Measurements from ENCODE around the gene PTPRF.
A peak's percentile ranks its signal among the peaks of the same experiment; 100 is the strongest.

The PTPRF gene

GRCh38 chr1:43582162-43582566 lies 51.5 kb downstream of the PTPRF start:
- peak; percentile 81 for DNase-seq (ENCODE audit: low read depth)

GRCh38 chr1:43583058-43583457 lies 52.4 kb downstream of the PTPRF start:
- no peak for DNase-seq (ENCODE audit: low read depth)

GRCh38 chr1:43584204-43584603 lies 53.5 kb downstream of the PTPRF start:
- no peak for DNase-seq (ENCODE audit: low read depth)

GRCh38 chr1:43585557-43585956 lies 54.9 kb downstream of the PTPRF start:
- DNase-seq (ENCODE audit: low read depth): no peak

GRCh38 chr1:43586136-43586731 lies 55.6 kb downstream of the PTPRF start:
- no peak for DNase-seq (ENCODE audit: low read depth)

GRCh38 chr1:43587001-43587400 lies 56.3 kb downstream of the PTPRF start:
- DNase-seq (ENCODE audit: low read depth): no peak

- peak; percentile 44 for DNase-seq (ENCODE audit: low read depth)
Measured at GRCh38 chr1:43587594-43587993, 56.9 kb downstream of the PTPRF start.

- no peak for DNase-seq (ENCODE audit: low read depth)
Measured at GRCh38 chr1:43588592-43588991, 57.9 kb downstream of the PTPRF start.

GRCh38 chr1:43590388-43590925 lies 59.8 kb downstream of the PTPRF start:
- DNase-seq (ENCODE audit: low read depth): no peak

GRCh38 chr1:43591181-43591580 lies 60.5 kb downstream of the PTPRF start:
- DNase-seq (ENCODE audit: low read depth): no peak

GRCh38 chr1:43592051-43592665 lies 61.5 kb downstream of the PTPRF start:
- DNase-seq (ENCODE audit: low read depth): no peak

- DNase-seq (ENCODE audit: low read depth): no peak
Measured at GRCh38 chr1:43592974-43593683, 62.4 kb downstream of the PTPRF start.

- DNase-seq (ENCODE audit: low read depth): no peak
Measured at GRCh38 chr1:43596579-43596978, 65.9 kb downstream of the PTPRF start.

- DNase-seq (ENCODE audit: low read depth): no peak
Measured at GRCh38 chr1:43597028-43597427, 66.3 kb downstream of the PTPRF start.

- no peak for DNase-seq (ENCODE audit: low read depth)
Measured at GRCh38 chr1:43597721-43598120, 67.0 kb downstream of the PTPRF start.

GRCh38 chr1:43598622-43599021 lies 67.9 kb downstream of the PTPRF start:
- no peak for DNase-seq (ENCODE audit: low read depth)

GRCh38 chr1:43600033-43601020 lies 69.6 kb downstream of the PTPRF start:
- DNase-seq (ENCODE audit: low read depth): no peak

- DNase-seq (ENCODE audit: low read depth): no peak
Measured at GRCh38 chr1:43602990-43603389, 72.3 kb downstream of the PTPRF start.

- DNase-seq (ENCODE audit: low read depth): no peak
Measured at GRCh38 chr1:43604192-43604591, 73.5 kb downstream of the PTPRF start.

GRCh38 chr1:43605157-43605556 lies 74.5 kb downstream of the PTPRF start:
- no peak for DNase-seq (ENCODE audit: low read depth)

GRCh38 chr1:43605766-43606165 lies 75.1 kb downstream of the PTPRF start:
- no peak for DNase-seq (ENCODE audit: low read depth)

GRCh38 chr1:43606624-43607023 lies 75.9 kb downstream of the PTPRF start:
- DNase-seq (ENCODE audit: low read depth): no peak

Measured in GM04504 (cell line).